DOHH2 (cell line): ENCODE results near the gene HSD17B12.
A peak's percentile ranks its signal among the peaks of the same experiment; 100 is the strongest.

Experiments
- H3F3A ChIP-seq: fragments of 200-600 bp; sonication (generic), shearing (Covaris generic); 2 replicates; pipeline ENCODE4 v1.6.0; 2016; ENCODE audit warnings: antibody characterized with exemption, mild to moderate bottlenecking; ENCODE audit not compliant: control insufficient read depth, insufficient read depth
- H3K27ac ChIP-seq: fragments of 200-600 bp; sonication (generic); 2 replicates; pipeline ENCODE4 v1.5.1; 2014; ENCODE audit warnings: low read depth, mild to moderate bottlenecking, low read length, moderate library complexity
- H3K27me3 ChIP-seq: fragments of 200-600 bp; sonication (generic); 2 replicates; pipeline ENCODE4 v1.6.1; 2014; ENCODE audit warnings: mild to moderate bottlenecking, low read length, mixed read lengths; ENCODE audit not compliant: control insufficient read depth
- H3K36me3 ChIP-seq: fragments of 200-600 bp; sonication (generic); 2 replicates; pipeline ENCODE4 v1.6.1; 2014; ENCODE audit warnings: mild to moderate bottlenecking, low read length, moderate library complexity, mixed read lengths; ENCODE audit not compliant: control insufficient read depth
- H3K4me1 ChIP-seq: fragments of 200-600 bp; sonication (generic); 2 replicates; pipeline ENCODE4 v1.6.1; 2014; ENCODE audit warnings: mild to moderate bottlenecking, low read length, mixed read lengths; ENCODE audit not compliant: control insufficient read depth
- H3K4me2 ChIP-seq: fragments of 200-600 bp; sonication (generic); 2 replicates; pipeline ENCODE4 v1.6.0; 2014; ENCODE audit warnings: mild to moderate bottlenecking, low read length, moderate library complexity
- H3K4me3 ChIP-seq: fragments of 200-600 bp; sonication (generic); 2 replicates; pipeline ENCODE4 v1.5.1; 2014; ENCODE audit warnings: mild to moderate bottlenecking, low read length, mixed read lengths
- H3K79me2 ChIP-seq: fragments of 200-600 bp; sonication (generic); 2 replicates; pipeline ENCODE4 v1.6.1; 2014; ENCODE audit warnings: mild to moderate bottlenecking, low read length, mixed read lengths; ENCODE audit not compliant: control insufficient read depth
- H3K9me2 ChIP-seq: fragments of 200-600 bp; sonication (generic); replicated peaks from 2 replicates; pipeline ENCODE4 v1.6.1; 2014; ENCODE audit warnings: mild to moderate bottlenecking, low read length, mixed read lengths; ENCODE audit not compliant: control insufficient read depth
- H3K9me3 ChIP-seq: fragments of 200-600 bp; sonication (generic); 2 replicates; pipeline ENCODE4 v1.6.1; 2014; ENCODE audit warnings: antibody characterized with exemption, low read length, mixed read lengths; ENCODE audit not compliant: control insufficient read depth, insufficient read depth
- H4K20me1 ChIP-seq: fragments of 200-600 bp; sonication (generic); 2 replicates; pipeline ENCODE4 v1.6.0; 2014; ENCODE audit warnings: low read depth, mild to moderate bottlenecking, antibody characterized with exemption, low read length, moderate library complexity; ENCODE audit not compliant: control insufficient read depth, insufficient read depth
- EZH2phosphoT487 ChIP-seq: fragments of 200-600 bp; sonication (generic); IDR thresholded peaks from 2 replicates; pipeline ENCODE4 v1.6.1; 2017; ENCODE audit warnings: borderline replicate concordance, mild to moderate bottlenecking, antibody characterized with exemption, low read length, moderate library complexity, mixed read lengths
- TF ChIP-seq, protein P1 (sequence below): fragments of 200-600 bp; sonication (generic); IDR thresholded peaks from one replicate; pipeline ENCODE4 v1.5.1; 2014; ENCODE audit warnings: antibody characterized with exemption, mild to moderate bottlenecking, low read depth, low read length; ENCODE audit not compliant: poor library complexity, severe bottlenecking

Gene HSD17B12

DNA sequence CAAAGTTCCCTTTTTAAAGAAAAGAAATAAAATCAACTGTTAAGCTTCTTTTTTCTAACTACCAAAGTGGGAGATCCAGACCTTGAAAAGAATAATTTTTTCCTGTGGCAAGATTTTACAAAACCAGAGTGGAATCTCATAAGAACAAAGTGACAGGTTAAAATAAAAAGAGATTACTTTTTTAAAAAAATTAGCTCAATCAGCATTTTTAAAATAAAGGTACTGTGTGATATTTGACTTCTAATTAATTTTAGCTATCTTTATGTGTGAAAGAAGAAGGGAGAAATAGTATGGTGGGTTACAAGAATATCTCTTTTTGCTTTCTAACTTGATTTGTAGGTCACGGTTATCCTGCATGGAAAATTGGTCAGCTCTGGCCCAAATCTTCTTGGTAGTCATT, 107.3 kb downstream of the HSD17B12 start:
- H3K4me1 ChIP-seq, result peaks cover 53% of the 10 kb centered on the region
- peaks cover 6% of the 10 kb centered on the region for H3K9me3 ChIP-seq
- TF ChIP-seq, protein P1, sequence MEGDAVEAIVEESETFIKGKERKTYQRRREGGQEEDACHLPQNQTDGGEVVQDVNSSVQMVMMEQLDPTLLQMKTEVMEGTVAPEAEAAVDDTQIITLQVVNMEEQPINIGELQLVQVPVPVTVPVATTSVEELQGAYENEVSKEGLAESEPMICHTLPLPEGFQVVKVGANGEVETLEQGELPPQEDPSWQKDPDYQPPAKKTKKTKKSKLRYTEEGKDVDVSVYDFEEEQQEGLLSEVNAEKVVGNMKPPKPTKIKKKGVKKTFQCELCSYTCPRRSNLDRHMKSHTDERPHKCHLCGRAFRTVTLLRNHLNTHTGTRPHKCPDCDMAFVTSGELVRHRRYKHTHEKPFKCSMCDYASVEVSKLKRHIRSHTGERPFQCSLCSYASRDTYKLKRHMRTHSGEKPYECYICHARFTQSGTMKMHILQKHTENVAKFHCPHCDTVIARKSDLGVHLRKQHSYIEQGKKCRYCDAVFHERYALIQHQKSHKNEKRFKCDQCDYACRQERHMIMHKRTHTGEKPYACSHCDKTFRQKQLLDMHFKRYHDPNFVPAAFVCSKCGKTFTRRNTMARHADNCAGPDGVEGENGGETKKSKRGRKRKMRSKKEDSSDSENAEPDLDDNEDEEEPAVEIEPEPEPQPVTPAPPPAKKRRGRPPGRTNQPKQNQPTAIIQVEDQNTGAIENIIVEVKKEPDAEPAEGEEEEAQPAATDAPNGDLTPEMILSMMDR, result no peak
- no peak for TF ChIP-seq EZH2phosphoT487
- H3F3A ChIP-seq, result peaks cover 18% of the 10 kb centered on the region
- peaks cover 58% of the 10 kb centered on the region for H3K79me2 ChIP-seq
- no peaks in the 10 kb centered on the region for H4K20me1 ChIP-seq
- peaks cover 37% of the 10 kb centered on the region for H3K36me3 ChIP-seq
- no peaks in the 10 kb centered on the region for H3K27me3 ChIP-seq
- H3K9me2 ChIP-seq, result no peaks in the 10 kb centered on the region
- H3K4me2 ChIP-seq, result peak overlapping the region; percentile 65
- peak overlapping the region; percentile 75 for H3K27ac ChIP-seq
- H3K4me3 ChIP-seq, result peak overlapping the region; percentile 42

DNA sequence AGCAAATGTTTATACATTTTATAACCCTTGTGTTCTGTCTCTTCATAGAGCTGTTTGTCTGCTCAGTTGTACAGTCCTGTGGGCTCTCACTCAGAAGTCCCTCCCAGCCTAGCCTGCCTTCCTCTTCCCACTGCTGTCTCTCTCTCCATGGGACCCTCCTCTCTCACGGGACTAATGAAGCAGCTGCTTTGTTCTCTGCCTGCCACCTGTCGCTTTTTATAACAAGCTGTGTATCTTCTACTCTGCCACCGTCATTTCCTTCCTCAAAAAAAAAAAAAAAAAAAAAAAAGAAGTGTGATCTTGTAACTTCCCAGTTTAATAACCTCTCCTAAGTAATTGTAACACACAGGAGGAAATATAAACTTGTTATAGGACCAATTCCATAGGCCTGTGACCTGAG, 107.9 kb downstream of the HSD17B12 start:
- Histone ChIP-seq H3K4me2 (peak overlapping the region; percentile 65), H3K79me2 (peaks cover 56% of the 10 kb centered on the region)

GRCh38 chr11:43789700-43790443, 109.3 kb downstream of the HSD17B12 start:
- Histone ChIP-seq H3K9me2 (no peaks in the 10 kb centered on the region), H3K79me2 (peaks cover 50% of the 10 kb centered on the region), H3K36me3 (peaks cover 31% of the 10 kb centered on the region), H3K4me1 (peaks cover 47% of the 10 kb centered on the region), H3K4me3 (no peak overlapping the region), H3K4me2 (no peak overlapping the region), H4K20me1 (no peaks in the 10 kb centered on the region), H3K27me3 (no peaks in the 10 kb centered on the region), H3K9me3 (no peaks in the 10 kb centered on the region), H3F3A (peaks cover 10% of the 10 kb centered on the region; the same call in 1 of the 2 replicates), H3K27ac (no peak overlapping the region)
- TF ChIP-seq EZH2phosphoT487, result no peak
- TF ChIP-seq, protein P1, result no peak

More for the DNA sequence above, 107.9 kb downstream of the HSD17B12 start:
- H3K9me3 ChIP-seq, result peaks cover 3% of the 10 kb centered on the region
- no peak for TF ChIP-seq EZH2phosphoT487
- TF ChIP-seq, protein P1, result no peak
- H3K9me2 ChIP-seq, result no peaks in the 10 kb centered on the region
- H4K20me1 ChIP-seq, result no peaks in the 10 kb centered on the region
- no peaks in the 10 kb centered on the region for H3K27me3 ChIP-seq
- H3K36me3 ChIP-seq, result peaks cover 35% of the 10 kb centered on the region
- H3F3A ChIP-seq, result peaks cover 18% of the 10 kb centered on the region
- peak overlapping the region; percentile 75 for H3K27ac ChIP-seq
- peaks cover 53% of the 10 kb centered on the region for H3K4me1 ChIP-seq
- peak overlapping the region; percentile 42 for H3K4me3 ChIP-seq
